ENCODE data around the gene LMX1A.

DNA sequence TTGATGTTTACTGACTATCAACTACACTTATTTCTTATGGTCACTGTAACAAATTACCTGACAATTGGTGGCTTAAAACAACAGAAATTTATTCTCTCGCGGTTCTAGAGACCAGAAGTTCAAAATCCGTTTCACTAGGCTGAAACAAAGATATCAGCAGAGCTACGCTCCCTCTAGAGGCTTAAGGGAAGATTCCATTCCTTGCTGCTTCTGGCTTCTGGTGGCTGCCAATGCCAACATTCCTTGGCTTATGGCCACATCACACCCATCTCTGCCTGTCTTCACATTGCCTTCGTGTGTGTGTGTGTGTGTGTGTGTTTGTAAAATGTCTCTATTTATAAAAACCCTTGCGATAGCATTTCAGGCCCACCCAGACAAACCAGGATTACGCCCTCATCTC lies 66.4 kb downstream of the LMX1A start:
- TF ChIP-seq NR1H2 (CRISPR knock-in tag; IDR thresholded peaks at IDR 0.05) (no peak), TEAD4 (CRISPR knock-in tag; IDR thresholded peaks at IDR 0.05) (no peak), ETV6 (CRISPR knock-in tag; IDR thresholded peaks at IDR 0.05) (no peak), ZNF512 (CRISPR knock-in tag; IDR thresholded peaks at IDR 0.05; ENCODE audit: borderline replicate concordance) (no peak), CTCF (IDR thresholded peaks at IDR 0.05) (no peak), ESRRA (CRISPR knock-in tag; IDR thresholded peaks at IDR 0.05; ENCODE audit: borderline replicate concordance) (no peak), TEAD1 (CRISPR knock-in tag; IDR thresholded peaks at IDR 0.05) (no peak), CREB1 (CRISPR knock-in tag; IDR thresholded peaks at IDR 0.05) (no peak)

Measured in WTC11 (cell line).